H1 (cell line): ENCODE measurements around the gene DICER1. TPM values are rescaled to one million over a fixed set of nuclear protein-coding genes. Genes with fewer than 3 reads are reported as not detected.

Experiments used
- CTCF ChIA-PET: fragments of 300-600 bp; sonication (Branson Sonifier 250); formaldehyde crosslinking; loops from one replicate; lab custom pipeline; 2021; ENCODE audit not compliant: partially characterized antibody; lab: Charles Lee
- POLR2A ChIA-PET: fragments of 300-600 bp; sonication (Branson Sonifier 250); formaldehyde crosslinking; loops from one replicate; lab custom pipeline; 2021; ENCODE audit warnings: inconsistent platforms; ENCODE audit not compliant: partially characterized antibody; lab: Charles Lee
- DNase-seq, 2 experiments: peaks; one replicate each; pipeline versions ENCODE4 v3.0.0 to v3.0.0-alpha.2; 2010 to 2022; ENCODE audit warnings: low spot score in 2 of 2, low read depth in 1 of 2, mixed read lengths in 1 of 2
- FAIRE-seq: peaks from 2 replicates; lab custom pipeline; 2011; peaks lifted over from hg19 to GRCh38; lab: Jason Lieb, UNC
- H2AFZ ChIP-seq: 2 replicates; pipeline ENCODE4 v1.8.1; 2012; ENCODE audit warnings: low read length, inconsistent platforms
- H2AK5ac ChIP-seq: 2 replicates; pipeline ENCODE4 v1.6.1; 2013; ENCODE audit warnings: low read depth, low read length
- H2BK120ac ChIP-seq: replicated peaks from 2 replicates; pipeline ENCODE3; 2013; ENCODE audit warnings: low read depth, low read length, inconsistent platforms
- H2BK12ac ChIP-seq: 2 replicates; pipeline ENCODE4 v1.6.1; 2013; ENCODE audit warnings: low read depth, low read length
- H2BK15ac ChIP-seq: 2 replicates; pipeline ENCODE4 v1.6.1; 2013; ENCODE audit warnings: low read length
- H2BK20ac ChIP-seq: 2 replicates; pipeline ENCODE4 v1.6.1; 2013; ENCODE audit warnings: low read length
- H2BK5ac ChIP-seq: 2 replicates; pipeline ENCODE4 v1.6.1; 2013; ENCODE audit warnings: low read depth, low read length
- H3K14ac ChIP-seq: 2 replicates; pipeline ENCODE4 v1.6.1; 2013; ENCODE audit warnings: inconsistent platforms; ENCODE audit not compliant: insufficient read length
- H3K18ac ChIP-seq: 2 replicates; pipeline ENCODE4 v1.6.1; 2013; ENCODE audit warnings: low read length; ENCODE audit errors: extremely low read depth
- H3K23ac ChIP-seq: 2 replicates; pipeline ENCODE4 v1.6.1; 2013; ENCODE audit warnings: inconsistent platforms; ENCODE audit not compliant: insufficient read length
- H3K23me2 ChIP-seq: 2 replicates; pipeline ENCODE4 v1.6.1; 2013; ENCODE audit warnings: low read depth, low read length
- H3K27ac ChIP-seq: 2 replicates; pipeline ENCODE4 v1.6.1; 2011; ENCODE audit warnings: low read depth, low read length, inconsistent platforms
- H3K27me3 ChIP-seq, 4 experiments: replicated peaks in 1 of 4; 1 replicate in 1 of 4; 2 replicates in 3 of 4; pipeline versions ENCODE4 v1.6.1 to v1.8.1; 2011 to 2013; ENCODE audit warnings: low read length in 3 of 4, mild to moderate bottlenecking in 3 of 4, inconsistent platforms in 2 of 4, mixed read lengths in 2 of 4, moderate library complexity in 1 of 4; ENCODE audit not compliant: control insufficient read depth in 3 of 4, insufficient read depth in 3 of 4; ENCODE audit errors: extremely low read depth in 1 of 4
- H3K36me3 ChIP-seq, 4 experiments: 2 replicates each; pipeline versions ENCODE4 v1.6.1 to v1.8.1; 2011 to 2013; ENCODE audit warnings: mild to moderate bottlenecking in 4 of 4, low read length in 3 of 4, moderate library complexity in 2 of 4, control low read depth in 1 of 4, inconsistent platforms in 1 of 4; ENCODE audit not compliant: insufficient read depth in 4 of 4, control insufficient read depth in 2 of 4
- H3K4ac ChIP-seq: replicated peaks from 2 replicates; pipeline ENCODE3; 2013; ENCODE audit warnings: low read length, low read depth, mixed read lengths, inconsistent platforms; ENCODE audit not compliant: insufficient read length
- H3K4me1 ChIP-seq, 4 experiments: replicated peaks in 1 of 4; 1 replicate in 1 of 4; 2 replicates in 3 of 4; pipeline versions ENCODE4 v1.6.1 to v1.8.1; 2011 to 2013; ENCODE audit warnings: low read length in 3 of 4, inconsistent platforms in 2 of 4, mixed read lengths in 1 of 4; ENCODE audit not compliant: insufficient read depth in 4 of 4, control insufficient read depth in 3 of 4
- H3K4me2 ChIP-seq, 2 experiments: 2 replicates each; pipeline versions ENCODE4 v1.6.1 to v1.8.1; 2011 to 2013; ENCODE audit warnings: low read depth in 2 of 2, low read length in 2 of 2, control low read depth in 1 of 2, inconsistent platforms in 1 of 2, mild to moderate bottlenecking in 1 of 2; ENCODE audit not compliant: insufficient read depth in 1 of 2
- H3K4me3 ChIP-seq, 4 experiments: fragments of 200-600, 300-600 bp in 1 of 4; sonication (generic), shearing (Covaris generic), sonication (Bioruptor Twin) in 1 of 4; 2 replicates each; pipeline versions ENCODE4 v1.5.1 to v1.8.1; 2011 to 2016; ENCODE audit warnings: low read length in 4 of 4, low read depth in 3 of 4, control low read depth in 2 of 4, inconsistent platforms in 2 of 4, mild to moderate bottlenecking in 2 of 4, mixed read lengths in 1 of 4, moderate library complexity in 1 of 4; ENCODE audit not compliant: insufficient read depth in 2 of 4; ENCODE audit errors: extremely low read depth in 1 of 4
- H3K56ac ChIP-seq: replicated peaks from 2 replicates; pipeline ENCODE3; 2013; ENCODE audit warnings: low read depth, mild to moderate bottlenecking, mixed read lengths, low read length, inconsistent platforms; ENCODE audit not compliant: insufficient read length
- H3K79me1 ChIP-seq: 2 replicates; pipeline ENCODE4 v1.6.1; 2013; ENCODE audit warnings: low read depth, low read length, control low read depth
- H3K79me2 ChIP-seq, 2 experiments: 2 replicates each; pipeline versions ENCODE4 v1.6.1 to v1.8.1; 2012 to 2013; ENCODE audit warnings: low read length in 2 of 2, mild to moderate bottlenecking in 2 of 2, inconsistent platforms in 1 of 2; ENCODE audit not compliant: insufficient read depth in 2 of 2, control insufficient read depth in 1 of 2
- H3K9ac ChIP-seq, 4 experiments: replicated peaks in 1 of 4; 1 replicate in 1 of 4; 2 replicates in 3 of 4; pipeline versions ENCODE4 v1.6.1 to v1.8.1; 2011 to 2013; ENCODE audit warnings: low read depth in 3 of 4, low read length in 3 of 4, control low read depth in 2 of 4, mild to moderate bottlenecking in 2 of 4, moderate library complexity in 2 of 4, inconsistent platforms in 1 of 4; ENCODE audit errors: extremely low read depth in 1 of 4
- H3K9me3 ChIP-seq, 2 experiments: 2 replicates each; pipeline versions ENCODE4 v1.6.1 to v1.8.1; 2012 to 2013; ENCODE audit warnings: mild to moderate bottlenecking in 2 of 2, moderate library complexity in 2 of 2, control low read depth in 1 of 2, inconsistent platforms in 1 of 2, low read depth in 1 of 2, low read length in 1 of 2, mixed read lengths in 1 of 2; ENCODE audit not compliant: insufficient read depth in 2 of 2
- H4K20me1 ChIP-seq, 2 experiments: replicated peaks in 1 of 2; 2 replicates each; pipeline versions ENCODE3 to v1.8.1; 2011 to 2013; ENCODE audit warnings: inconsistent platforms in 2 of 2, low read length in 2 of 2, mild to moderate bottlenecking in 1 of 2; ENCODE audit not compliant: insufficient read depth in 2 of 2, control insufficient read depth in 1 of 2
- H4K5ac ChIP-seq: 2 replicates; pipeline ENCODE4 v1.6.1; 2013; ENCODE audit warnings: low read length, low read depth, mixed read lengths, inconsistent platforms; ENCODE audit not compliant: insufficient read length
- H4K8ac ChIP-seq: 2 replicates; pipeline ENCODE4 v1.8.0; 2013; ENCODE audit warnings: mild to moderate bottlenecking, moderate library complexity, low read length, inconsistent platforms; ENCODE audit not compliant: insufficient read depth; ENCODE audit errors: extremely low read depth
- H4K91ac ChIP-seq: replicated peaks from 2 replicates; pipeline ENCODE3; 2013; ENCODE audit warnings: low read length, mixed read lengths, inconsistent platforms; ENCODE audit not compliant: insufficient read length
- CREB1 ChIP-seq: IDR thresholded peaks from 2 replicates; pipeline ENCODE4 v1.6.1; 2012; ENCODE audit warnings: inconsistent platforms
- WGBS, 2 experiments: shearing (Covaris generic) in 1 of 2; methylation state at CpG; one replicate each; pipeline versions ENCODE4 v1.1.6 to v1.1.7; 2013 to 2015; ENCODE audit warnings: low lambda C conversion rate in 2 of 2, mixed read lengths in 2 of 2, inconsistent platforms in 1 of 2, low coverage in 1 of 2, missing lambda C conversion rate in 1 of 2; ENCODE audit not compliant: insufficient replicate concordance in 2 of 2, insufficient coverage in 1 of 2, insufficient read length in 1 of 2; ENCODE audit errors: extremely low coverage in 1 of 2, missing lambda C conversion rate in 1 of 2; 5-methylcytosine and 5-hydroxymethylcytosine counted together
- polyA plus RNA-seq, 7 experiments: library from polyadenylated mRNA; depleted of rRNA in 3 of 7; stranded (reverse) in 5 of 7; unstranded in 2 of 7; fragments of >200 nt in 5 of 7; fragments of 200-250 nt in 2 of 7; gene quantifications; 1 replicate in 5 of 7; 2 replicates in 1 of 7; 4 replicates in 1 of 7; pipeline versions ENCODE4 v1.2.1 to v1.2.3, GENCODE V29; 2011 to 2013; ENCODE audit warnings: missing spikeins in 2 of 7, mixed read lengths in 2 of 7
- total RNA-seq: library from RNA; stranded (reverse); fragmentation: NEBNext Ultra II Directional; extraction: Animal tissue kit (Norgen Biotek cat#: 25700); gene quantifications from 2 replicates; pipeline ENCODE4 v1.2.1, GENCODE V29; 2021
- TF ChIP-seq, protein P1 (sequence below): IDR thresholded peaks from 2 replicates; pipeline ENCODE4 v1.6.1; 2012; ENCODE audit warnings: inconsistent platforms

DICER1 gene
- total and polyA plus RNA-seq, 2 of the 8 experiments (the other 6 are each of a cell fraction or from before 2014, with no cell fraction given), result 11.9 to 61.8 TPM

DNA sequence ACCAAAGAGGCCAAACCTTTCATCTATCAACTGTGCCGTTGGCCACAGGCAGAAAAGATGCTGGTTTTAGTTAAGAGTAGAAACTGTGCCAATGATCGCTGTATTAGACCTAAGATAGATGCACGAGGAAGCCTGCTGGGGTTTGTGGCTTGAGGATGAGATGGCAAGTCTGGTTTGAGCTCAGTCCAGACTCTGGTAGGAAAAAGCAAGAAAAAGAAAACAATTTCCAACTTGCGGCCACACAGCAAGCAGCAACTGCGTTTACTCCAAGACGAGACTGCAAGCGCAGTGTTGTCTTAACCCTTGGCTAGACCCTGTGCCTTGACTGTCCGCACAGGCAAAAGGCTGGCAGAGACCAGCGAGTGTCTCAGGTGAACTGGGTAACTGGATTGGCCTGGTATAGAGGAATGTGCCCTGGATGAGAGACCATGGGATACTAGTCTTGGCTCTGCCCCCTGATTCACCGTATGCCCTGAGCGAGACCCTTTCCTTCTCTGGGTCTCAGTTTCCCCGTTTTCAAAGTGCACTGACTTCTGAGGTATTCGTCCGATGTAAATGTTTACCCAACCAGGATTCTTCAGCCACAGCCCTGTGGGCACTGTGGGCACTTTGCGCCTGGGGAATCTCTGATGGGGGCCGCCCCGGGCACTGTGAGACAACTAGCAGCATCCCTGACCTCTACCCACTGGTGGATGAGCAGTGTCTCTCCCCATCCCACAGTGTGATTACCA is 113.4 kb downstream of the DICER1 start:
- no peak overlapping the region for H2BK15ac ChIP-seq
- H3K4me2 ChIP-seq, result no peak overlapping the region
- DNase-seq (peak in 1 of 2 experiments; percentile 29), FAIRE-seq (no peak)
- no peak overlapping the region for H3K14ac ChIP-seq
- H3K23ac ChIP-seq, result no peak overlapping the region
- H3K18ac ChIP-seq, result no peak overlapping the region
- no peaks in the 10 kb centered on the region for H3K36me3 ChIP-seq
- no peak overlapping the region for H4K91ac ChIP-seq
- no peak overlapping the region for H2BK20ac ChIP-seq
- TF ChIP-seq, protein P1, sequence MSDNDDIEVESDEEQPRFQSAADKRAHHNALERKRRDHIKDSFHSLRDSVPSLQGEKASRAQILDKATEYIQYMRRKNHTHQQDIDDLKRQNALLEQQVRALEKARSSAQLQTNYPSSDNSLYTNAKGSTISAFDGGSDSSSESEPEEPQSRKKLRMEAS, result no peak
- TF ChIP-seq CREB1, result no peak
- ChIA-PET CTCF (interaction anchor here (0.6 to 1.3 kb wide), 4 partner anchors 10 to 400 kb away, joined by 3 to 4 read pairs (median 3); no protein-coding TSS in a partner anchor), POLR2A (no interaction called here)
- no peak overlapping the region for H3K9ac ChIP-seq
- H2AK5ac ChIP-seq, result no peak overlapping the region
- no peak overlapping the region for H2BK120ac ChIP-seq
- no peak overlapping the region for H2BK12ac ChIP-seq
- H4K8ac ChIP-seq, result no peak overlapping the region
- no peaks in the 10 kb centered on the region for H3K79me1 ChIP-seq
- no peak overlapping the region for H4K5ac ChIP-seq
- no peaks in the 10 kb centered on the region for H4K20me1 ChIP-seq
- no peak overlapping the region for H3K56ac ChIP-seq
- no peaks in the 10 kb centered on the region for H3K79me2 ChIP-seq
- no peak overlapping the region for H2AFZ ChIP-seq
- H3K9me3 ChIP-seq, result no peaks in the 10 kb centered on the region
- no peak overlapping the region for H3K4me3 ChIP-seq
- H3K23me2 ChIP-seq, result no peaks in the 10 kb centered on the region
- H3K27me3 ChIP-seq, result peaks cover 0 to 4% (median 0%) of the 10 kb centered on the region in 4 experiments; a peak in 2 of 7 replicates
- WGBS, 2 experiments, result 95% methylated on average over 15 of the region's 17 CpGs; no CpG with 5 or more reads in 1 of the 2 experiments
- H3K27ac ChIP-seq, result no peak overlapping the region
- H3K4me1 ChIP-seq, result peaks cover 0 to 4% (median 0%) of the 10 kb centered on the region in 4 experiments; a peak in 3 of 7 replicates
- no peak overlapping the region for H3K4ac ChIP-seq
- H2BK5ac ChIP-seq, result no peak overlapping the region
